ENCODE data around the gene HSD17B14. TPM values are rescaled to one million over a fixed set of nuclear protein-coding genes. Genes with fewer than 3 reads are reported as not detected.

HSD17B14 gene
- total and polyA plus RNA-seq, 2 of the 13 experiments (the other 11 are each of a cell fraction or from before 2014, with no cell fraction given) = 0.58 to 1.2 TPM

- TF ChIP-seq AHDC1 (CRISPR knock-in tag; IDR thresholded peaks at IDR 0.05; ENCODE audit: borderline replicate concordance) = peak; percentile 47
- TF ChIP-seq ZZZ3 (CRISPR knock-in tag; IDR thresholded peaks at IDR 0.05; ENCODE audit: borderline replicate concordance) = no peak
- no peak for TF ChIP-seq ZNF782 (CRISPR knock-in tag; IDR thresholded peaks at IDR 0.05; ENCODE audit: borderline replicate concordance)
- no peak for TF ChIP-seq ZNF282 (IDR thresholded peaks at IDR 0.05; ENCODE audit: partially characterized antibody)
- no peak for TF ChIP-seq ZBTB44 (CRISPR knock-in tag; IDR thresholded peaks at IDR 0.05)
- TF ChIP-seq SRSF4 (IDR thresholded peaks at IDR 0.05; ENCODE audit: low read depth, low read length, poor library complexity, severe bottlenecking) = no peak
- TF ChIP-seq CTCF (CRISPR knock-in tag; IDR thresholded peaks at IDR 0.05) = peak; percentile 56; the same call in 1 of the 2 replicates
- TF ChIP-seq ZNF639 (CRISPR knock-in tag; conservative IDR thresholded peaks at IDR 0.05) = no peak
- TF ChIP-seq ZNF841 (CRISPR knock-in tag; IDR thresholded peaks at IDR 0.05; ENCODE audit: borderline replicate concordance) = no peak
- TF ChIP-seq HDAC2 (CRISPR knock-in tag; IDR thresholded peaks at IDR 0.05) = no peak
- TF ChIP-seq ZNF724P (CRISPR knock-in tag; IDR thresholded peaks at IDR 0.05; ENCODE audit: borderline replicate concordance) = no peak; the same call in 1 of the 2 replicates
- TF ChIP-seq ZSCAN22 (CRISPR knock-in tag; IDR thresholded peaks at IDR 0.05) = peak; percentile 96
- no peak for TF ChIP-seq ZNF674 (CRISPR knock-in tag; IDR thresholded peaks at IDR 0.05; ENCODE audit: low read depth)
- TF ChIP-seq ZNF784 (CRISPR knock-in tag; IDR thresholded peaks at IDR 0.05; ENCODE audit: borderline replicate concordance) = no peak
- no peak for TF ChIP-seq ZMYM2 (CRISPR knock-in tag; IDR thresholded peaks at IDR 0.05)
- TF ChIP-seq MXD1 (CRISPR knock-in tag; IDR thresholded peaks at IDR 0.05) = peak; percentile 64; the same call in 1 of the 2 replicates
- TF ChIP-seq HOXA3 (CRISPR knock-in tag; IDR thresholded peaks at IDR 0.05) = peak; percentile 41; the same call in 1 of the 2 replicates
Observed at GRCh38 chr19:48807590-48808308, 28.5 kb downstream of the HSD17B14 start (continued).

Measured in HepG2 (cell line).